SH-SY5Y (cell line): ENCODE results near the gene SCARB1.

Experiments
- GATA2 ChIP-seq: IDR thresholded peaks from 2 replicates; pipeline ENCODE4 v1.6.1; 2011; ENCODE audit warnings: mild to moderate bottlenecking, low read depth, low read length
- GATA3 ChIP-seq: IDR thresholded peaks from 2 replicates; pipeline ENCODE4 v1.6.1; 2011; ENCODE audit warnings: low read depth, mild to moderate bottlenecking, low read length, moderate library complexity

DNA sequence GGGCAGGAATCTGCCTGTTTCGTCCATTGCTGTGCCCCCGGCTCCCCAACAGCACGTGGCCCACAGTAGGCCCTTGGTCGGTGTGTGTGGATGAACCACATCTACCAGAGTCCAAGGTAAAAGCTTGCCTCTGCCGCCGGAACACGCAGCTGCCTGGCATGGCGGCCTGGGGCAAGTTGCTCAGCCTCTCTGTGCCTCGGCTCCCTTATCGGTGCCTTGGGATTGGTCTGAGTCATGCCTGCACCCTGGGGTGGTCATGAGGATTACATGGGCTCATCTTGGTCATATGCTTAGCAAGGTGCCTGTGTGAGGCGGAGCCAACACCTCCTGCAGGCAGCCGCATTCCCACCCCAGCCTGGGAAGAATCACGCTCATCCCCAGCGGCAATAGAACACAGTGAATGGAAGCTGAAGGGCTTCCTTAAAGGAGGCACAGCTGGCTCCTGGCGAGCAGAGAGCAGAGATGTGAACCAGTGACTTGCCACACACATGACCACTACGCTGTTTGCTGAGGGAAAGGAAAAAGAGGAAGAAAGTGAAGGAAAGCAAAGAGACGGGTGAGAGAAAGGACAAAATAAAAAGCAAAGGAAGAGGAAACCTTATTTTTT is 5.5 kb upstream of the SCARB1 start:
- TF ChIP-seq GATA2: no peak
- no peak for TF ChIP-seq GATA3
